ENCODE data around the gene CUEDC2.

GRCh38 chr10:102406815-102407214 is 25.6 kb downstream of the CUEDC2 start:
- TF ChIP-seq POLR2A (IDR thresholded peaks at IDR 0.05) (no peak), CTCF (IDR thresholded peaks at IDR 0.05) (no peak), POLR2AphosphoS5 (IDR thresholded peaks at IDR 0.05) (peak; percentile 76 to 92 (median 82))

Data from transverse colon (tissue), 4 donors.